Activated naive CD8-positive, alpha-beta T cell treated with anti-CD3 and anti-CD28 coated beads for 36 hours (primary cell): Measurements from ENCODE around the gene OAS1. TPM values are rescaled to one million over a fixed set of nuclear protein-coding genes. Genes with fewer than 3 reads are reported as not detected.

ENCODE experiments used
- DNase-seq: peaks from one replicate; pipeline ENCODE4 v3.0.0; 2021
- H3K27ac Mint-ChIP-seq: one replicate; pipeline ENCODE4 v1.8.0; 2022; ENCODE audit warnings: mild to moderate bottlenecking, moderate library complexity, mixed read lengths
- H3K27me3 Mint-ChIP-seq: one replicate; pipeline ENCODE4 v1.8.0; 2022; ENCODE audit warnings: mild to moderate bottlenecking, mixed read lengths
- H3K36me3 Mint-ChIP-seq: one replicate; pipeline ENCODE4 v1.8.0; 2021; ENCODE audit warnings: mild to moderate bottlenecking, mixed read lengths
- H3K4me1 Mint-ChIP-seq: one replicate; pipeline ENCODE4 v1.8.0; 2021; ENCODE audit warnings: mixed read lengths
- H3K4me3 Mint-ChIP-seq: one replicate; pipeline ENCODE4 v1.8.0; 2022; ENCODE audit warnings: mild to moderate bottlenecking, moderate library complexity, mixed read lengths
- H3K9me3 Mint-ChIP-seq: one replicate; pipeline ENCODE4 v1.8.0; 2022; ENCODE audit warnings: mixed read lengths
- total RNA-seq, 2 experiments: library from RNA; stranded (reverse); gene quantifications; one replicate each; pipeline ENCODE4 v1.2.3, GENCODE V29; 2021

Gene OAS1
- total RNA-seq, 2 experiments from 2014 or later, result 33.6 to 34.9 TPM

DNA sequence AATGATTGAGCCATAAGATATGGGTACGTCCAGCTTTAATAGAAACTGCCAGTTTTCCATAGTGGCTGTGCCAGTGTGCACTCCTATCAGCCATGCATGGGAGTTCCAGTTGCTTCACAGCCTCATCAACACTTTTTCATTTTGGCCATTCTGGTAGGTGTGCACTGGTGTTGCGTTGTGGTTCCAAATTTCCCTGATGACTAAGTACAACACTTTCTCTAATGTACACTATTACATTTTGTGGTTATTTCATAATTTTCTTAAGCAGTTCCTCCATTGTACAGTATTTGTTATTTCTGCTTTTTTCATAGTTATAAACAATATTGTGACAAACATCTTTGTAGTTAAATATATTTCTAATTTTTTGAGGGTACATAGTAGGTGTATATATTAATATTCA lies 21.5 kb upstream of the OAS1 start:
- no peak overlapping the region for H3K4me3 Mint-ChIP-seq
- no peak for DNase-seq
- H3K27ac Mint-ChIP-seq, result no peak overlapping the region
- H3K27me3 Mint-ChIP-seq, result peaks cover 11% of the 10 kb centered on the region
- no peaks in the 10 kb centered on the region for H3K9me3 Mint-ChIP-seq
- H3K36me3 Mint-ChIP-seq, result no peaks in the 10 kb centered on the region
- H3K4me1 Mint-ChIP-seq, result no peaks in the 10 kb centered on the region

- no peak overlapping the region for H3K4me3 Mint-ChIP-seq
These were observed 19.2 kb upstream of the OAS1 start for GRCh38 chr12:112887550-112887949.

DNA sequence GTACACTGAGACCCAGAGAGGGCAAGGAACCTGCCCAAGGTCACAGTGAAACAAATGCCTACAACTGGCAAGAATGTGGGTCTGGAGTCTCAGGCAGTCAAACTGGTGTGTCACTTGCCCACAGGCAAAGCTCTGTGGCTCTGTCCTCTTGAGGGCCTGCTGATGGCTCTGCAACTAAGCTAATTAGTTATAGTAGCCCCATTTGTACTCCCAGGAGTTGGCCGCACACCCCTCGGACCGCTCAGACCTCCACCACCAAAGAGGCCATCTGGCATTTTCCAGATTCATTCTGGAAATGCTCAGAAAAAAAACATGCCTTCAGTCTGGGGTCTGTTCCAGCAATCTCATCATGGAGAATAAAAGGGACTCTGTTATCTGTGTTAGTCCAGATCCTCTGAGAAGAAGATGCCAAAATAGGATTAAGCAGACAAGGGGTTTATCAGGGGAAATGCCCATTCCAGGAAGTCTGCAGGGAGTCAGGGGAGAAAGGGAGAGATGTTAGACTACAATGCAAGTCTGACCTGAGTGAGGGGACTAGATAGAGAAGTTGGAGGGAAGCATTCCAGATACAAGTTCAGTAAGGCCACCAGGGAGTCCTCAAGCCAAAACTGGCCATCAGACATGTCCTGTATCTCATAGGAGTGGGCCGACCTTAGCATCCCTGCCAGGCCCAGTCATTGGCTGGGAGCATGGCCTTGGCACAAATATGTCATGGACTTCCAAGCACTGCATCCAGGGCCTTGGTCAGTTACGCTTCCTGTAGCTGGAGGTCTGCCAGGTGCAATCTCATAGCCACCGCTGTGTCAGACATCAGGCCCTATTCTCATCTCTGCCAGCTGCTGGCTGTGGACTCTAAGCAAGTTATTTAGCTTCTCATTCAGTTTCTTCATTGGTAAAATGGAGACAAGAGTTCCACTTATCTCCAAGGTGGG lies 15.4 kb upstream of the OAS1 start:
- H3K4me1 Mint-ChIP-seq, result no peaks in the 10 kb centered on the region

More at GRCh38 chr12:112887550-112887949, 19.2 kb upstream of the OAS1 start:
- Mint-ChIP-seq H3K27ac (no peak overlapping the region), H3K27me3 (peaks cover 11% of the 10 kb centered on the region), H3K36me3 (no peaks in the 10 kb centered on the region), H3K4me1 (no peaks in the 10 kb centered on the region), H3K9me3 (no peaks in the 10 kb centered on the region)
- DNase-seq, result no peak

GRCh38 chr12:112892856-112893255 lies 13.9 kb upstream of the OAS1 start:
- Mint-ChIP-seq H3K27me3 (peaks cover 6% of the 10 kb centered on the region), H3K4me1 (no peaks in the 10 kb centered on the region), H3K9me3 (no peaks in the 10 kb centered on the region), H3K27ac (no peak overlapping the region), H3K4me3 (no peak overlapping the region), H3K36me3 (no peaks in the 10 kb centered on the region)
- no peak for DNase-seq

More for the DNA sequence above, 15.4 kb upstream of the OAS1 start:
- H3K27me3 Mint-ChIP-seq, result peaks cover 6% of the 10 kb centered on the region
- DNase-seq, result no peak
- no peak overlapping the region for H3K4me3 Mint-ChIP-seq
- no peaks in the 10 kb centered on the region for H3K36me3 Mint-ChIP-seq
- no peaks in the 10 kb centered on the region for H3K9me3 Mint-ChIP-seq
- no peak overlapping the region for H3K27ac Mint-ChIP-seq

GRCh38 chr12:112894128-112894527 lies 12.6 kb upstream of the OAS1 start:
- Mint-ChIP-seq H3K27me3 (peaks cover 5% of the 10 kb centered on the region), H3K27ac (no peak overlapping the region), H3K36me3 (no peaks in the 10 kb centered on the region), H3K4me3 (no peak overlapping the region), H3K4me1 (no peaks in the 10 kb centered on the region), H3K9me3 (no peaks in the 10 kb centered on the region)
- no peak for DNase-seq

GRCh38 chr12:112898380-112898779 lies 8.4 kb upstream of the OAS1 start:
- no peaks in the 10 kb centered on the region for H3K9me3 Mint-ChIP-seq
- peaks cover 5% of the 10 kb centered on the region for H3K27me3 Mint-ChIP-seq
- H3K4me1 Mint-ChIP-seq, result peaks cover 5% of the 10 kb centered on the region
- H3K4me3 Mint-ChIP-seq, result no peak overlapping the region
- DNase-seq, result no peak
- H3K27ac Mint-ChIP-seq, result no peak overlapping the region
- no peaks in the 10 kb centered on the region for H3K36me3 Mint-ChIP-seq

GRCh38 chr12:112900298-112901145 lies 6.2 kb upstream of the OAS1 start:
- no peak overlapping the region for H3K4me3 Mint-ChIP-seq
- no peaks in the 10 kb centered on the region for H3K36me3 Mint-ChIP-seq
- no peaks in the 10 kb centered on the region for H3K9me3 Mint-ChIP-seq
- peaks cover 5% of the 10 kb centered on the region for H3K27me3 Mint-ChIP-seq
- peaks cover 11% of the 10 kb centered on the region for H3K4me1 Mint-ChIP-seq
- no peak overlapping the region for H3K27ac Mint-ChIP-seq
- peak; percentile 12 for DNase-seq

GRCh38 chr12:112901271-112901670 lies 5.5 kb upstream of the OAS1 start:
- DNase-seq, result no peak
- no peak overlapping the region for H3K4me3 Mint-ChIP-seq
- H3K4me1 Mint-ChIP-seq, result peaks cover 11% of the 10 kb centered on the region
- peaks cover 5% of the 10 kb centered on the region for H3K27me3 Mint-ChIP-seq
- no peaks in the 10 kb centered on the region for H3K9me3 Mint-ChIP-seq
- H3K36me3 Mint-ChIP-seq, result no peaks in the 10 kb centered on the region
- no peak overlapping the region for H3K27ac Mint-ChIP-seq

DNA sequence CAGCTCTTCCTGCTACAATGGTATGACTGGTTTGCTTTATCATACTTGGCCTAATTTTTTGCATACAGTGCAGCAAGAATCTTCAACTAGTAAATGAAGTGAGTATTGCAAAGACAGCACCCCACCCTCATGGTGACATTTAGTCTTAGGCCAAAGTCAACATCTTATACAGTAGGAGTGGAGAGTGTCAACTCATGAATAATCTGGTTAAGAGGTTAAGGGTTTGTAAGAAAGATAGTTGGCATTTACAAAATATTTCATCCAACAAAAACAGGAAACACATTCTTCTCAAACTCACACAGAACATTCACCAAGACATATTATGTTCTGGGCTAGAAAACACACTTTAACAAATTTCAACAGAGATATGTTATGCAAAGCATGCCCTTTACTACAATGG lies 2.2 kb upstream of the OAS1 start:
- H3K36me3 Mint-ChIP-seq, result peaks cover 8% of the 10 kb centered on the region
- no peak for DNase-seq
- H3K4me3 Mint-ChIP-seq, result no peak overlapping the region
- H3K27me3 Mint-ChIP-seq, result no peaks in the 10 kb centered on the region
- H3K9me3 Mint-ChIP-seq, result no peaks in the 10 kb centered on the region
- peak overlapping the region; percentile 34 for H3K27ac Mint-ChIP-seq
- H3K4me1 Mint-ChIP-seq, result peaks cover 41% of the 10 kb centered on the region

DNA sequence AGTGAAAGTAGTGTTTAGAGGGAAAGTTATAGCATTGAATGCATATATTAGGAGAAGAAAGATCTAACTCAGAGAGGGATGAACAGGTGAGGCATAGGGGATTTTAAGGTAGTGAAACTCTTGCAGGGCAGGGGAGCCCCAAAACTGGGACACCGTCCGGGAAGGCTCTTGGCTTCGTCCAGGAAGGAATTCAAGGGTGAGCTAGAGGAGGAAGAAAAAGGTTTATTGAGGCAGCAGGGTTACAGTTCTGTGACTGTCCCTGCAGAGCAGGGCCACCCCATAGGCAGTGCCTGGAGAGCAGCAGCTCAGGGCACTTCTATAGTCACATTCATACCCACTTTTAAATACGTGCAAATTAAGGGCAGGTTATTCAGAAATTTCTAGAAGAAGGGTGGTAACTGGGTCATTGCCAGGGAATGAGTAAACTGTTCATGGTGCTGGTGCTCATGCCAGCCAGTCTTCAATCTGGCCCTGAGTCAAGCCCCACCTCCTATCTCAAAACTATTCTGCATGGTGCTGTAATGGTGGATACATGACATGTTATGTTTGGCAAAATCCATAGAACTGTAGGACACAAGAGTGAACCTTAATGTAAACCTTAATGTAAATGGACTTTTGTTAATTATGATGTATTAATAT lies 1.2 kb upstream of the OAS1 start:
- DNase-seq, result no peak
- peaks cover 46% of the 10 kb centered on the region for H3K4me1 Mint-ChIP-seq
- H3K27me3 Mint-ChIP-seq, result no peaks in the 10 kb centered on the region
- no peaks in the 10 kb centered on the region for H3K9me3 Mint-ChIP-seq
- no peak overlapping the region for H3K4me3 Mint-ChIP-seq
- peak overlapping the region; percentile 36 for H3K27ac Mint-ChIP-seq
- peaks cover 12% of the 10 kb centered on the region for H3K36me3 Mint-ChIP-seq

DNA sequence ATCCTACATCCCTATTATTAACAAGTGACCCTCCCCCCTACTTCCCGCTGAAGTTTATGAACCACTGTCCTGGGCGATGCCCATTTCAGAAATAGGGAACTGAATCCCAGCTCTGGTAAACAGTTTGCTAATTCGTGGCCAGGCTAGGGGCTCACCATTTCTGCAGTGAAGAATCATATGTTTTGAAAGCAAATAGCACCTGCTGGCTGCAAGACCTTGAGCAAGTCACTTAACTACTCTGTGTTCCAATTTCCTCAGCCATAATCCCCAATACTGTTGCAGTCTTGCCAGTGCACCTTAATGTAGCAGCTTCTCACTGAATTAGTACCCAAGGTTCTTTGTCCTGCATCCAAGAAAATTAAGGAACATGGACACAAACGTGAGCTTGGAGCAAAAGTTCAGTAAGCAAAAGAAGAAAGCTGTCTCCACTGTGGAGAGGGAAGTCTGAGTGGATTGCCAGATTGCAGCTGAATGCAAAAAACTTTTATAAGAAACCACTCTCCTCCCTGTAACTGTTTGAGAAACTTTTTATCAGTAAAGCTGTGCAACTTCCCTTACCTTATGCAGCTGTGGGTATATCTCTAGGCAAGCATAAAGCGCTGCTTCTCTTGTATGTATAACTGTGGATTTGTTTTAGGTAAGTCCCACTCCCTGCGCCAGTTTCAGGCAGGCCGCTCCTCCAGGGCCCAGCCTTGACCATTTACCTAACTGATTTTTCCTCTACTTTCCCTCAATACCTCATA lies 824 bp downstream of the OAS1 start:
- H3K27ac Mint-ChIP-seq, result peak overlapping the region; percentile 90
- peak overlapping the region; percentile 90 for H3K4me3 Mint-ChIP-seq
- H3K27me3 Mint-ChIP-seq, result no peaks in the 10 kb centered on the region
- H3K4me1 Mint-ChIP-seq, result peaks cover 42% of the 10 kb centered on the region
- peaks cover 28% of the 10 kb centered on the region for H3K36me3 Mint-ChIP-seq
- no peak for DNase-seq
- H3K9me3 Mint-ChIP-seq, result peaks cover 2% of the 10 kb centered on the region

DNA sequence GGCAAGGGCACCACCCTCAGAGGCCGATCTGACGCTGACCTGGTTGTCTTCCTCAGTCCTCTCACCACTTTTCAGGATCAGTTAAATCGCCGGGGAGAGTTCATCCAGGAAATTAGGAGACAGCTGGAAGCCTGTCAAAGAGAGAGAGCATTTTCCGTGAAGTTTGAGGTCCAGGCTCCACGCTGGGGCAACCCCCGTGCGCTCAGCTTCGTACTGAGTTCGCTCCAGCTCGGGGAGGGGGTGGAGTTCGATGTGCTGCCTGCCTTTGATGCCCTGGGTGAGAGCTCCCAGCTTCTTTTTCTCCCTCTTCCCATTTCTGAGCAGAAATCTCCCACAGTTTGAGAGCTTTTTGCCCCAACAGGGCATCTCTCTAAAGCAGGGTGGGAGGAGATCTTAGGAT lies 1.8 kb downstream of the OAS1 start:
- Mint-ChIP-seq H3K4me3 (peak overlapping the region; percentile 90), H3K4me1 (peaks cover 42% of the 10 kb centered on the region), H3K27ac (peak overlapping the region; percentile 45), H3K27me3 (no peaks in the 10 kb centered on the region), H3K9me3 (peaks cover 11% of the 10 kb centered on the region), H3K36me3 (peaks cover 37% of the 10 kb centered on the region)
- DNase-seq, result peak; percentile 4

- no peak for DNase-seq
- Mint-ChIP-seq H3K4me1 (peaks cover 36% of the 10 kb centered on the region), H3K9me3 (peaks cover 15% of the 10 kb centered on the region), H3K4me3 (no peak overlapping the region), H3K27me3 (no peaks in the 10 kb centered on the region), H3K36me3 (peaks cover 42% of the 10 kb centered on the region), H3K27ac (peak overlapping the region; percentile 34)
These were observed 2.9 kb downstream of the OAS1 start for GRCh38 chr12:112909693-112910092.

- H3K9me3 Mint-ChIP-seq, result peaks cover 15% of the 10 kb centered on the region
- no peaks in the 10 kb centered on the region for H3K27me3 Mint-ChIP-seq
- H3K4me1 Mint-ChIP-seq, result peaks cover 20% of the 10 kb centered on the region
- no peak overlapping the region for H3K4me3 Mint-ChIP-seq
- no peak overlapping the region for H3K27ac Mint-ChIP-seq
- H3K36me3 Mint-ChIP-seq, result peaks cover 60% of the 10 kb centered on the region
- DNase-seq, result no peak
These were observed 6.4 kb downstream of the OAS1 start for GRCh38 chr12:112913038-112913688.
